ENCODE data around the gene BET1.

BET1 gene

DNA sequence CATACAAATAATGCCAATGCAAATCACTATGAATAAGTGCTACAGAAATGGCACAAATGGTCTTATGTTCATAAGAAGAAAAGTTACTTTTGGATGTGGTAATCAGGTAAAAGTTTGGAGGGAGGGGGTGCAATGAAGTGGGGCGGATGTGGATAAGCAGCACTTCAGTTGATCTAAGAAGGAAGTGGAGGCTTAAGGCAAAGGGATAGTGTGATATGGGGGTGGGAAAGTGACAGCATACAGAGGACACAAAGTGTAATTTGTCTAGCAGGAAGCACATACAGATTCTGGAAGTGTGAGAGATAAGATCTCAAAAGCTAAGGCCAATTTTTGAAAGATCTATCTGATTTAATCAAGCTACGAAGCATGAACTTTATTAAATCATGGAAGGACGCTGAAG, 6.3 kb downstream of the BET1 start:
- TF ChIP-seq, protein P1, sequence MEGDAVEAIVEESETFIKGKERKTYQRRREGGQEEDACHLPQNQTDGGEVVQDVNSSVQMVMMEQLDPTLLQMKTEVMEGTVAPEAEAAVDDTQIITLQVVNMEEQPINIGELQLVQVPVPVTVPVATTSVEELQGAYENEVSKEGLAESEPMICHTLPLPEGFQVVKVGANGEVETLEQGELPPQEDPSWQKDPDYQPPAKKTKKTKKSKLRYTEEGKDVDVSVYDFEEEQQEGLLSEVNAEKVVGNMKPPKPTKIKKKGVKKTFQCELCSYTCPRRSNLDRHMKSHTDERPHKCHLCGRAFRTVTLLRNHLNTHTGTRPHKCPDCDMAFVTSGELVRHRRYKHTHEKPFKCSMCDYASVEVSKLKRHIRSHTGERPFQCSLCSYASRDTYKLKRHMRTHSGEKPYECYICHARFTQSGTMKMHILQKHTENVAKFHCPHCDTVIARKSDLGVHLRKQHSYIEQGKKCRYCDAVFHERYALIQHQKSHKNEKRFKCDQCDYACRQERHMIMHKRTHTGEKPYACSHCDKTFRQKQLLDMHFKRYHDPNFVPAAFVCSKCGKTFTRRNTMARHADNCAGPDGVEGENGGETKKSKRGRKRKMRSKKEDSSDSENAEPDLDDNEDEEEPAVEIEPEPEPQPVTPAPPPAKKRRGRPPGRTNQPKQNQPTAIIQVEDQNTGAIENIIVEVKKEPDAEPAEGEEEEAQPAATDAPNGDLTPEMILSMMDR (IDR thresholded peaks at IDR 0.05; ENCODE audit: low read depth, low read length) = no peak
- no peak overlapping the region for H3K4me3 ChIP-seq (ENCODE audit: low read depth, low read length)

DNA sequence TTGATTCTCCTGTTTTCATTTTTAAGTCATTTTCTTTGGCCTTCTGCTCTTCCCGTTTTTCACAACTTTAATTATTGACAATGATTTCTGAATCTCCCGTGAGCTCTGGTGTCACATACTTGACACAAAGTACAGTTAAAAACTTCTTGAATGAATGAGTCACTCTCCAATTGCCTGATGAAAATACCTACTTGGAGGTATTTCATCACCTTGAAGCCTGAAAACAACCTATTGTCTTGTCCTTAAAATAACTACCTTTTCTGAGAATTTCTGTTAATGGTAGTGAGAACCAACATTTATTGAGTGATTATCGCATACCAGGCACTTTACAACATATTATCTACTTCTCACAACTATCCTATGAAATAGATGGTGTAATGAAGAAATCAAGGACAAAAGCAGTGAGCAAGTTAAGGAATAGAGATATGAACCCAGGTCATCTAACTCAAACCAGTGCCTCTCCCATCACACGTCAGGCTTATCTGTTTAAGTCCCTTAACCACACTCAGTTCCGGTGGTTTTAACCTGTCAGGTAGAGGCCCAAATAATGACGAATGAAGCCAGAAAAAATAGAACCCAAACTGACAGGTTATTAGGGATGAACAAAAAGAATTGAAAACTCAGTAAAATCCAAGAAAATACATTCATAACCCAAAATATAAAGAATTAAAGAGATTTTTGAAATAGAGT, 11.6 kb downstream of the BET1 start:
- TF ChIP-seq, protein P1 (IDR thresholded peaks at IDR 0.05; ENCODE audit: low read depth, low read length) = no peak
- H3K4me3 ChIP-seq (ENCODE audit: low read depth, low read length) = no peak overlapping the region

DNA sequence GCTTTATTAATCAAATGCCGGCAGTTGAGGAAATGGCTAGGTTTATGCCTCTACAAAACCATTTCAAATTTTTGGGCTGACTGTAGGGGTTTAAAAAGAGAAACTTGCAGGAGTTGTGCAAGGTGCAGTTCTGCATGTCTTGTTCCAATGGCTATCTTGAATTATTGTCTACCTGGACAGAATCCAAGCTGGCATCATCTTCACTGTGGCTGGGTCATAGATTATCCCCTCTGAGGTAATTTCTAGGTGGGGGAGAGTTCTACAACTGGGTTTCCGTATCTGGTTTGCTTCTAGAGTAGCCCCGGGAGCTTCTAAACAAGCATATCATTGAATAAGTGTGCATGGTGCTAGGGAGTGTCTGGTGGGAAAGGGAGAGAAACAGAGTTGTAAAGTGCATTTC, 16.9 kb downstream of the BET1 start:
- TF ChIP-seq, protein P1 (IDR thresholded peaks at IDR 0.05; ENCODE audit: low read depth, low read length) = no peak
- no peak overlapping the region for H3K4me3 ChIP-seq (ENCODE audit: low read depth, low read length)

DNA sequence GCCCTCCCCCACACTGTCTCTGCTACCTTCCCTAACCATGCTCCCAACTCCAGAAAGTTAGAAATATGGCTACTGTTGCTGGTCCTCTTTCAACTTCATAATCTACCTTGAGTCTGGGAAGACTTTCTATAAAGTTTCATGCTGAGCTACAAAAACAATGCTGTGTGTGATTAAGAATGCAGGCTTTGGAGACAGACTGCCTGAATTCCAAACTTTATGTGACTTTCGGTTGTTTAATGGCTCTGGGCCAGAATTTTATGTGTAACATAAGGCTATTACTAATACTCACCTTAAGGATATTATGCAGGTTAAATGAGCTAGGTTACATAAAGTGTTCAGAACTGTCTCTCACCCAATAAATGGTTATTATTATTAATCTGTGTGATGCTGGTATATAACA, 19.1 kb downstream of the BET1 start:
- TF ChIP-seq, protein P1 (IDR thresholded peaks at IDR 0.05; ENCODE audit: low read depth, low read length) = no peak
- H3K4me3 ChIP-seq (ENCODE audit: low read depth, low read length) = no peak overlapping the region

DNA sequence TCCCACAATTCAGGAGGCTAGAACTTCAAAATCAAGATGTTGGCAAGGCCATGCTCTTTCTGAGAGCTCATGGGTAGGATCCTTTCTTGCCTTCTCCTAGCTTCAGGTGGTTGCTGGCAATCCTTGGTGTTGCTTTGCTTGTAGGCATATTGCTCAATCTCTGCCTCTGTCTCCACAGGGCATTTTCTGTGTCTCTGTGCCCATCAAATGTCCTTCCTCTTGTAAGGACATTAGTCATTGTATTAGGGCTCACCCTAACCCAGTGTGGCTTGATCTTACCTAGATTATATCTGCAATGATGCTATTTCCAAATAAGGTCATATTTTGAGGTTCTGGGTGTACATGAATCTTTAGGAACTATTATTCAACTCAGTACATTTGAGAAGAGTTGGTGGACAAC, 20.1 kb downstream of the BET1 start:
- TF ChIP-seq, protein P1 (IDR thresholded peaks at IDR 0.05; ENCODE audit: low read depth, low read length) = no peak
- H3K4me3 ChIP-seq (ENCODE audit: low read depth, low read length) = no peak overlapping the region

DNA sequence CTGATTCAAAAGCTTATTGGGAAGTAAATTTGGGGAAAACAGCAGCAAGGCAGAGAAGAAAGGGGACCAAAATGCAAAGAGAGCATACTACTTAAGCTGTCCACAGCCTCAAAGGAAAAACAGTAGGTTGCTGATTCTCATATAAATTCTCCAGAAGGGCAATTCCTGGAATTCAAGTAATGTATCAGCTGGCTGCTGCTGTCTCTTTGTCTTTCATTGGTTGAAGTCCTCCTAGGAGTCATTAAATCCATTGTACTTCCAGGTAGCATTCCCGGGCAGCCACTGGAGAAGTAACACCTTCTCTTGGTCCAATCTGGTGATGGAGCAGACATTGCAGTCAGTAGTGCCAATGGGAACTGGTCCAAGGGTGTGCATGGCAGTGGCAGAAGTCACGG, 22.7 kb downstream of the BET1 start:
- no peak overlapping the region for H3K4me3 ChIP-seq (ENCODE audit: low read depth, low read length)
- TF ChIP-seq, protein P1 (IDR thresholded peaks at IDR 0.05; ENCODE audit: low read depth, low read length) = no peak

DNA sequence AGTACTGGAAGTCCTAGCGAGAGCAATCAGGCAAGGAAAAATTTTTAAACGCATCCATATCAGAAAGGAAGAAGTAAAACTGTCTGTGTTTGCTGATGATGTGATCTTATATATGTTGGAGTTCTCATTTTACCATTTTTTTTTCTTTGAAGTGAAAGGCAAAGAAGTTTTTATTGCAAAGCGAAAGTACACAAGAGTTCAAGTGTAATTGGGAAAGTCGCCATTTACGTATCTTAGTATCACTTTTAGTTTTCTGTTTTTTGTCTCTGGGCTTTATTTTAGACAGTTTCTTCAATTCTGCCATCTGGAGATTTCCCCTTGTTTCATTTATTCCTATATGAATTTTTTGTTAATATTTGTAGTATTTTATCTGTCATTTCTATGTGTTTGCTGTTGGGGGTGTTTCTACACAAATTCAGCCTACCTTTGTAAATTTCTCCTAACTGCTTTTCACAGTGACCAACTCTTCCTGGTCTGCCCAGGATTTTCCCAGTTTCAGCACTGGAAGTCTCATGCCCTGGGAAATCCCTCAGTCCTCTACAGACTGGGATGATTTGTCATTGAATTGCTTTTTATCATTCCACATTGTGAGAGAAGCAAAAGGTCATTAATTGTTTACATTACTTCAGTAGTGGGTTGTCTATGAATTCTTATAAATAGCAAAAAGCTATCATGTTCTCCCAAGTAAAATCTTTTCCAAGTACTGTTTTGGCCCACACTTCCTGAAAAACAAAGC, 23.2 kb downstream of the BET1 start:
- H3K4me3 ChIP-seq (ENCODE audit: low read depth, low read length) = no peak overlapping the region
- TF ChIP-seq, protein P1 (IDR thresholded peaks at IDR 0.05; ENCODE audit: low read depth, low read length) = no peak
